AG04449 (cell line): ENCODE results near the gene CATSPERD.

Experiments
- CTCF ChIA-PET: fragments of 350-600 bp; formaldehyde crosslinking; extraction: SDS; loops from one replicate; lab custom pipeline; 2021; ENCODE audit warnings: antibody characterized with exemption; lab: Yijun Ruan, JAX
- POLR2A ChIA-PET: fragments of 400-600, 350-600 bp; formaldehyde crosslinking; extraction: SDS; loops from one replicate; lab custom pipeline; 2020; ENCODE audit warnings: antibody characterized with exemption, inconsistent platforms; lab: Yijun Ruan, JAX
- DNase-seq: peaks from one replicate; pipeline ENCODE4 v3.0.0-alpha.2; 2010; ENCODE audit warnings: low read depth, low spot score
- H3K4me3 ChIP-seq: 2 replicates; pipeline ENCODE4 v1.5.1; 2011; ENCODE audit warnings: low read depth, mild to moderate bottlenecking, control low read depth, low read length
- CTCF ChIP-seq: IDR thresholded peaks from one replicate; pipeline ENCODE4 v1.5.1; 2011; ENCODE audit warnings: mild to moderate bottlenecking, moderate library complexity, low read length, control low read depth, inconsistent platforms; ENCODE audit not compliant: insufficient read depth; ENCODE audit errors: missing control alignments

The CATSPERD gene

GRCh38 chr19:5676105-5676771 is 44.2 kb upstream of the CATSPERD start:
- CTCF ChIA-PET = interaction anchor here (1.7 to 2.4 kb wide), 2 partner anchors 11 to 13 kb away, joined by 7 read pairs; partner anchors contain the start of gene RPL36
- no peak overlapping the region for H3K4me3 ChIP-seq
- no peak for DNase-seq
- TF ChIP-seq CTCF = no peak
- POLR2A ChIA-PET = interaction anchor here (0.6 kb wide), 1 partner anchor 18 kb away, joined by 3 read pairs; no protein-coding TSS in a partner anchor

- no peak overlapping the region for H3K4me3 ChIP-seq
- no peak for DNase-seq
- no peak for TF ChIP-seq CTCF
- CTCF ChIA-PET = interaction anchor here (1.7 to 2.4 kb wide), 2 partner anchors 11 to 13 kb away, joined by 7 read pairs; partner anchors contain the start of gene RPL36
- POLR2A ChIA-PET = interaction anchor here (0.6 kb wide), 1 partner anchor 19 kb away, joined by 3 read pairs; no protein-coding TSS in a partner anchor
These were observed 43.7 kb upstream of the CATSPERD start for GRCh38 chr19:5676772-5677105.

- POLR2A ChIA-PET = interaction anchor here (0.6 kb wide), 1 partner anchor 19 kb away, joined by 3 read pairs; no protein-coding TSS in a partner anchor
- H3K4me3 ChIP-seq = no peak overlapping the region
- CTCF ChIA-PET = interaction anchor here (1.7 kb wide), 1 partner anchor 12 kb away, joined by 7 read pairs; the partner anchor contains the start of gene RPL36
- DNase-seq = no peak
- no peak for TF ChIP-seq CTCF
These were observed 43.3 kb upstream of the CATSPERD start for GRCh38 chr19:5677136-5677535.

GRCh38 chr19:5677580-5677979 is 42.9 kb upstream of the CATSPERD start:
- no peak overlapping the region for H3K4me3 ChIP-seq
- TF ChIP-seq CTCF = no peak
- DNase-seq = no peak
- ChIA-PET POLR2A (no interaction called here), CTCF (interaction anchor here (1.7 kb wide), 1 partner anchor 12 kb away, joined by 7 read pairs; the partner anchor contains the start of gene RPL36)

GRCh38 chr19:5678071-5678718 is 42.2 kb upstream of the CATSPERD start:
- TF ChIP-seq CTCF = no peak
- no peak overlapping the region for H3K4me3 ChIP-seq
- CTCF ChIA-PET = interaction anchor here (0.6 to 1.2 kb wide), 3 partner anchors 9 to 634 kb away, joined by 3 to 4 read pairs (median 3); no protein-coding TSS in a partner anchor
- no peak for DNase-seq
- POLR2A ChIA-PET = interaction anchor here (1.0 kb wide), 1 partner anchor 12 kb away, joined by 3 read pairs; the partner anchor contains the start of gene RPL36
